ENCODE results near the gene PPIL1.

DNA sequence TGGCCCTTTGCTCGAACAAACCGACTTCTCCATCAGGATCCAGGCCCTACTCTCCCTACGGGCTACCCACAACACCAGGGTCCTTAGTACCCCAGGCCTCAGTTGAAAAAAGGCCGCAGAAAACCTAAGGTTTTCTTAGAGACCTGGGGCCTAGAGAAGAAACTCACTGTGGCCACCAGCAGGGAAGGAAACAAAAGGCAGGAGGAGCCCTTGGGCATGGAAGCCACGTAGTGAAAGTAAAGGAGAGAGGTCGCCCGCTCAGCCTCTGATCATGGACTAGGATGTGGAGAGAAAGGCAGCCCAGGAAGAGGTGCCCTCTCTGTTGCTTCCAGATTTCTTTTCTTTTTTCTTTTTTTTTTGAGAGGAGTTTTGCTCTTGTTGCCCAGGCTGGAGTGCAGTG, 66.9 kb downstream of the PPIL1 start:
- TF ChIP-seq POLR2A (IDR thresholded peaks at IDR 0.05): no peak
- TF ChIP-seq, protein P1, sequence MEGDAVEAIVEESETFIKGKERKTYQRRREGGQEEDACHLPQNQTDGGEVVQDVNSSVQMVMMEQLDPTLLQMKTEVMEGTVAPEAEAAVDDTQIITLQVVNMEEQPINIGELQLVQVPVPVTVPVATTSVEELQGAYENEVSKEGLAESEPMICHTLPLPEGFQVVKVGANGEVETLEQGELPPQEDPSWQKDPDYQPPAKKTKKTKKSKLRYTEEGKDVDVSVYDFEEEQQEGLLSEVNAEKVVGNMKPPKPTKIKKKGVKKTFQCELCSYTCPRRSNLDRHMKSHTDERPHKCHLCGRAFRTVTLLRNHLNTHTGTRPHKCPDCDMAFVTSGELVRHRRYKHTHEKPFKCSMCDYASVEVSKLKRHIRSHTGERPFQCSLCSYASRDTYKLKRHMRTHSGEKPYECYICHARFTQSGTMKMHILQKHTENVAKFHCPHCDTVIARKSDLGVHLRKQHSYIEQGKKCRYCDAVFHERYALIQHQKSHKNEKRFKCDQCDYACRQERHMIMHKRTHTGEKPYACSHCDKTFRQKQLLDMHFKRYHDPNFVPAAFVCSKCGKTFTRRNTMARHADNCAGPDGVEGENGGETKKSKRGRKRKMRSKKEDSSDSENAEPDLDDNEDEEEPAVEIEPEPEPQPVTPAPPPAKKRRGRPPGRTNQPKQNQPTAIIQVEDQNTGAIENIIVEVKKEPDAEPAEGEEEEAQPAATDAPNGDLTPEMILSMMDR (IDR thresholded peaks at IDR 0.05): no peak
